GM21447 (cell line): ENCODE measurements around the gene ZNF774.
"Not testable (repeated sequence)": the region's sequence is repeated elsewhere in the genome, so short reads cannot be mapped to it uniquely, and the experiment has no call there.

Source experiments
- ATAC-seq: cut with Tn5 transposase; IDR thresholded peaks from one replicate; pipeline ENCODE4 v1.9.1; 2021; ENCODE audit not compliant: unreplicated experiment

Gene ZNF774

DNA sequence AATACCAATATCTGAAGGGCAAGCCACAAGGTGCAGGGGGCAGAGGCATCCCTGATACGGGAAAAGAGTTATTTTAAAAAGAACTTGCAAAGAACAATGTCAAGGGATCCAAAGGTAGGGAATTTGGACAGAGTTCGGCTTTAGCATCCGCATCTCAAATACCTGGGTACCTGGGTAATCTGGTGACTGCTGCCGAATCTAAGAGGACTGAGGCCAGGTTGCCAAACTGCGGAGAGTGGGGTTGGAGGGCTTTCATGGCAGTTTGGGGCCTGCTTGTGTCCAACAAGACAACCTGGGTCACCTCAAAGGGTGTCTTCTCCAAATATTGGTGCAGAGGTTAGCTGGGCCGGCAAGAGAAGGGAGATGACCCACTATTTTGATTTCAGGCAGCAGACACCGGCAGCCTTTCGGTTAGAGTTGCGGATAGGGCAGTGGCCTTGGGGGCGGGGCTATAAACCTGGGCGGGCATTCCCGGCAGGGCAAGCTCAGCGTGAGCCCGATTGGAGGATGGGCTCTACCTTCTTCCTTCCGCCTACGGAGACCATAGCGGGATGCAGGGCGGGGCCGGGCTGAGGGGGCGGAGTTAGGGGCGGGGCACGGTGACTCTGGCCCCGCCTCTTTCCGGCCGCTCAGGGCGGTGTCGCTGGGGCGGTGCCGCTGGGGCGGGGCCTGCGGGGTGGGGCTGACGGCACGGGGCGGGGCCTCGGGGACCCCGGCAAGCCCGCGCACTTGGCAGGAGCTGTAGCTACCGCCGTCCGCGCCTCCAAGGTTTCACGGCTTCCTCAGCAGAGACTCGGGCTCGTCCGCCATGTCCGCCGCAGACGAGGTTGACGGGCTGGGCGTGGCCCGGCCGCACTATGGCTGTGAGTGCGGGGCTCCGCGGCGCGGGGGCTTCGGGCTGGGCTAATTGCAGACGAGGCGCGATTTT, 35.7 kb downstream of the ZNF774 start, which contains the start of gene IQGAP1:
Gene IQGAP1 (plus strand): TSS at position 709 of the 928 bp plus-strand sequence. CDS start 100 bp downstream, at position 809.
- peak; percentile 95 for ATAC-seq

DNA sequence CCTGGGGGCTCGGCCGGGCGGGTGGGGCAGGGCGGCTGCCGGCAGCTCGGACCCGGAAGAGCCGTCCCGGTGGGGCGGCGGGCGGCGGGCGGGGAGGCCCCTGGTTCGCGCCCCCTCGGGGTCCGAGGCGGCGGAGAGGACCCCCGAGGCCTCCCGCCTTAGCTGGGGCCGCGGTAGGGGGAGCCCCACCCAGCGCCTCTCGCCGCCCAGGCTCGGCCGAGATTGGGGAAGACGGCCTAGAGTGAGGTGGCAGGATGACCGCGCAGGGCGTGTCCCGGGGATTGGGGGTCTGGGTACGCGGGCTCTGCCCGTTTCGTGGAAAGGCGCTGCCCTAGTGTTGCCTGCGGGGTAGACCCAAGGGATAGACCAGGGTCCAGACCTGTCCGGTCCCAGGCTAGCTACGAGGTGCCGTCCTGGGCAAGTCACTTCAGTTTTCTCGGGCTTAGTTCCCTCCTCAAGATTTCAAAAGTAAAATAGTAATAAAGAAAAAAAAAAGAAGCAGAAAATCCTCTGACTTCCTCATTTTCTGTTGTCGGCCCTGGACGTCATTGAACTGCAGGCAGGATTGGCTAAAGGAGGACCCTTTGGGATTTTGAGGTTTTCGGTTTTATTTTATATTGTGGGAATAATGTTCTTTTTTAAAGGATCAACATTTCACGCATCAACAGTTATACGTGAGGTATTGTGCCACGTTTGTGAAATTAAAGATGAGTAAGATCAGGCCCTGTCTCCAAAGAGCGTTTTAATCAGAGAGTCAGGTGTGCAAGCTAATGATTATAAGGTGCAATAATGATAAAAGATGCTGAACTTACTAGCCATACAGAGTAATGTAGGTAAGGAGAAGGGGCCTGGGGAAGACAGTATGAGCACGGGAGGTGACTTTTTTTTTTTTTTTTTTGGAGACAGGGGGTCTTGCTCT, 36.6 kb downstream of the ZNF774 start:
- ATAC-seq, result peak; percentile 44

DNA sequence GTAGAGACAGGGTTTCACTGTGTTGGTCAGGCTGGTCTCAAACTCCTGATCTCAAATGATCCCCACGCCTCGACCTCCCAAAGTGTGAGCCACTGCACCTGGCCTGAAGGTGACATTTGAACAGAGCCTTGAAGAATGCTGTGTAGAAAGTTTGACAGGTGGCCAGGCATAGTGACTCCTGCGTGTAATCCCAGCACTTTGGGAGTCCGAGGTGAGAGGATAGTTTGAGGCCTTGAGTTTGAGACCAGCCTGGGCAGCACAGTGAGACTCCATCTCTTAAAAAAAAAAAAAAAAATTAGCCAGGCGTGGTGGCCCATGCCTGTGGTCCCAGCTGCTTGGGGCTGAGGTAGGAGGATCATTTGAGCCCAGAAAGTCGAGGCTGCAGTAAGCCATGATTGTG, 37.4 kb downstream of the ZNF774 start:
- ATAC-seq, result no peak

DNA sequence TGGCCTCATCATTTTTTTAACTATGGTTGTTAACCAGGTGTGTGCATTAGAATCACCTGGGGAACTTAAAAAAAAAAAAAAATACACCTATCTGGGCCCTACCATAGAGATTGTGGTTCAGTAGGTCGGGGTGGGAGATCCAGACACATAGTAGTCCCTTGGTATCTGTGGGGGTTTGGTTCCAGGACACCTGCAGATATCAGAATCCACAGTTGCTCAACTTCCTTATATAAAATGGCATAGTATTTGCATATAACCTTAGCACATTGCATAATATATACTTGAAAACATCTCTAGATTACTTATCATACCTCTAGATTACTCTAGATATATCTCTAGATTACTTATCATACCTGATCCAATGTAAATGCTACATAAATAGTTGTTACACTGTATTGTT, 41.0 kb downstream of the ZNF774 start:
- no peak for ATAC-seq

DNA sequence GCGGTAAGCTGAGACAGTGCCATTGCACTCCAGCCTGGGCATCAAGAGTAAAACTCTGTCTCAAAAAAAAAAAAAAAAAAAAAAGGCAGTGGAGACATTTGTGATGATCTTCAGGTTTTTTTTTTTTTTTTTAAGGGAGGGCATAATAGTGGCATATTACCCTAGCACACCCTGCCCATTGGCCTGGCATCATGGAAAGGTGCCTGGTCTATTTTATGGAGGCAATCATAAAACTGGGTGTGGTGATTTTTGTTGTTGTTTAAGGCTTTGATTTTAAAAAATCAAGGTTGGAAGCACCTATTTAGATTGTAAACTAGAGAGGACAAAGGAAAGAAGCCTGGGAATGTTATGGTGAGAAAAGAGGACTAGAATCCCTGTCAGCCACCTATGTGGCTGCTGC, 42.0 kb downstream of the ZNF774 start:
- ATAC-seq, result no peak

DNA sequence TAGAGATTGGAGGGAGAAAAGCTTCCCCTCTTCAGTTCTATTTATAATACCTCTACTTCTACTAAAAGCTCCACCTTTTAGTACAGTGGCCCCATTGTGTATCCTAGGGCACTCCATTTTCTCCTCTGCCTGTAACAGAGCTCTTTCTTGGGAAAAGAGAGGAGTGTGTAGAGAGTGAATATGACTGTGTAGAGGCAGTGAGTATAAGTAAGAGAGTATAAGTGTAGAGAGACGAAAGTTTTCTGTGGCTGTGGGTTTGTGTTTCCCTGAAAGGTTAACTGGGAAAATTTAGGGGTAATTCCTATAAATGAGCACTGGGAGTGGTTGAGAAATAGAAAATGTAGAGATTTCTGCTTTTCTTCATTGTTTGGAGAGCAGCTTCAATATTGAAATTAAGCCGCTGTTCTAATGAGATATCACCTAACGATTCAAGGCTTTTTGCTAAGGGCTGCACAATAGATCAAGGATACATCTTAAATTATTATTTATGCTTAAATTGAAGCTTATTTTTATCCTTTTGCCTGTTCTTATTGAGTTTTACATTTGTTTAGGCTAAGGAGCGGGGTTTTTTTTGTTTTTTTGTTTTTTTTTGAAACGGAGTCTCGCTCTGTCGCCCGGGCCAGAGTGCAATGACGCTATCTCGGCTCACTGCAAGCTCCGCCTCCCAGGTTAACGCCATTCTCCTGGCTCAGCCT, 42.8 kb downstream of the ZNF774 start:
- no peak for ATAC-seq

DNA sequence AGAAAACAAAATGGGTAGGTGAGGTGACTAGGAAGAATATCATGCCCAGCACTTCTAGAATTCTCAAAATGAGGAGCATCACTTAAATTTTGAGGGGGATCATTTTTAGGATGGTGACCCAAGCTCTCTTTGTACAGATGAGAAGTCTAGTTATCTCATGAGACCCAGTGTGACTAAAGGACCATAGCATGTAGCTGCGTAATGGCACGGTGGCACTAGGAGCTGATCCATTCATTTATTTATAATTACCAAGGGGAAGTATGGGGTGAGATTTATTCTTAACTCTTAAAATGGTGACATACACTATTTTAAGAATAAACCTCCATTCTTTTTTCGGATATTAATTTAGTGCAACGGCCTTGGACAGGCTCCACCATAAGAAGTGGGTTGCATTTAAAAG, 44.2 kb downstream of the ZNF774 start:
- no peak for ATAC-seq

DNA sequence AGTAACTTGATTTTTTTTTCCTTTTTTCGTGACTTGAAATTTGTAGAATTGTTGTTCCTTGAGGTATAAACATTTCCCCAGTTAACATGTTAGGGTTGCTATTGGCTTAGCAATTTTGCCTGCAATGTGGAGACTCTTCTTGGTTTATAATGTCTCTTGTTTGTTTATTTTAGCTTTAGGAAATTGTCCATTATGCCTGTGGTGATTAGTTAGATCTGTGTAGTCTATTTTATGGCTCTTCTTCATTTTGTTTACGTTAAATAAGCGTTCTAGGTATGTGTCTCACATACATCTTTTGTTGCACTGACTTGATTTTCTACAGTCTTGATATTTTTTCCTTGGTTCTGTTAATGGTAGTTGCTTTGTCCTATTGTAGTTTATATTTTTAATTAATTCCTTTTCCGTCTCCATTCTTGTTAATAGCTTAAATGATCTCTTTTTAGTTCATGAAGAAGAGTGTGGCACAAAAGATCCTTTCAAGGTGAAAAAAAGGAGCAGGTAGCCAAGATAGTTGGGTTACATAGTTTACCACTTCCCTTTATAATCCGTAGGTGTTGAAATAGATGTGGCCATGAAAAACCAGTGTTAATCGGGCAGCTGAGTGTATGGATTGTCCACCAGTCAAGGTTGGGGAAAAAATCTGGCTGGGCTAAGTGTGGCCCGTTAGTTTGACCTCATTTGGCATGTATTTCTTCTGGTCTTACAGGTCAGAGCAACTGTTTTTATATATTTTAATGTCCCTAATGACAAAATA, 48.1 kb downstream of the ZNF774 start:
- ATAC-seq, result no peak

DNA sequence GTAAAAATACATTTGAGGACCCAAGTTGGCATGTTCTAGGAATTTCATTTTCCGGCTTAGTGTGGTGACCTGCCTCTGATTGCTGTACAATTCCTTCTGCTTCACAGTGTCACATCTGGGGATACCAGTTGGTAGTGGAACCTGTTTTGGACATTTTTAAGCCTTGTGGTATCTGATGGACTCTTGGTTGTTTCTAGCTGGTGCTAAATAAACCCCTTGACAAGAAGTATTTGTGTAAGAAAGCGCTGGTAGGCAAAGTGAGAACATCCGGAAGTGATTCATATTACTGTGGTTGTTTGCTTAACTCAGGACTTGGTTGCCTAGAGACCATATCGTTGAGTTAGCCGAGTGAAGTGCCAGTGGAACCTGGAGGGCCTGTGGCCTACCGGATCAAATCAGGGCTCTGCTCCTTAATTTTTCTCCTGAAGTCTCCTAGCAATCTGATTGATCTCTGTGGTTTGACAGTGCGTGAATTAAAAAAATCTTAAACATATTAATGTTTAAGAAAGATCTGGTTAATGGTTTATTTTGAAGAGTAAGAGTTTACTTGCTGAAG, 48.8 kb downstream of the ZNF774 start:
- ATAC-seq, result peak; percentile 100

DNA sequence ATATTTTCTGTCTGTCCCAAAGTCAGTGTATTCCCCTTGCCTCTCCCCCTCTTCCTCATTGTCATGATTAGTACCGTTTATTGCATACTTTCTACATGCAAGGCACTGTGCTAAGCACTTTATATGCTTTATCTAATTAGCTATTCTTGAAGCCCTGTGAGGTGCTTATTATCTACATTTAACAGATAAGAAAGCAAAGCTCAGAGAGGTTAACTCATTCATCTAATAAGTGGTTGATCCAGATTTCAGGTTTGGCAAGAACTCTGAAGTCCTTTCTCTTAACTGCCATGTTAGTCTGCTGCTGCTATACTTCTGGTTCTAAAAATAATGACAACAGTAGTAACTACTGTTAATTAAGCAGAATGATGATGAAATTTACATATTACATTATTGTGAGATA, 49.4 kb downstream of the ZNF774 start:
- no peak for ATAC-seq

DNA sequence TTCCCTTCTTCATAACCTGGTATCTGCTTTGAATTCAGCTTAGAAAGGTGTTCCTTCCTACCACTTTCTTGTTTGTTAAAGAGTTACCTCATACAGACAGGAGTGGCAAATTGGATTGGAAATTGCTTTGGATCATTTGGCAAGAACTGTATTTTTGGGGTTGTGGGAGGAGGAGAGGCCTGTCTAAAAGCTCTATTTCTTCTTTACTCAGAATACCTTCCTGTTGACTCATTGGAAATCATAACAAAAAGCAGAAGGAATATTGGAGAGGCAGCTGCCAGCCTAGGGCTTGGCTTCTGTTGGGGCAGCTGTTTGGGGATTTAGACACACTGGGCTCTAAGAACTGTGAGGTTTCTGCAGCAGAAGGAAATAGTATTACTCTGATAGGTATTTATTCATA, 50.1 kb downstream of the ZNF774 start:
- no peak for ATAC-seq

DNA sequence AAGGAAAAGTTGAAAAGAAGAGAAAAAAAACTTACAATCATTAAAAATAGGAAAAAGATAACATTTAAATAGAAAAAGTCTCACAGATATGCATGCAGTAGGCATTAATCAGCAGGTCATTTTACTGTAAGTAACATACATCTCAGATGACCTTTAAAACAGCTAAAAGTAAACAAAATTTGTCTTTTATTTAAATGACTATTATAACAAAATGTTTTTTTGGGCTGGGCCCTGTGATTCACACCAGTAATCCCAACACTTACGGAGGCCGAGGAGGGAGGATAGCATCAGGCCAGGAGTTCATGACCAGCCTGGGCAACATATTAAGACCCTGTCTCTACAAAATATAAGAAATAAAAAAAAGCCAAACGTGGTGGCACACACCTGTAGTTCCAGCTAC, 50.7 kb downstream of the ZNF774 start:
- ATAC-seq, result no peak

DNA sequence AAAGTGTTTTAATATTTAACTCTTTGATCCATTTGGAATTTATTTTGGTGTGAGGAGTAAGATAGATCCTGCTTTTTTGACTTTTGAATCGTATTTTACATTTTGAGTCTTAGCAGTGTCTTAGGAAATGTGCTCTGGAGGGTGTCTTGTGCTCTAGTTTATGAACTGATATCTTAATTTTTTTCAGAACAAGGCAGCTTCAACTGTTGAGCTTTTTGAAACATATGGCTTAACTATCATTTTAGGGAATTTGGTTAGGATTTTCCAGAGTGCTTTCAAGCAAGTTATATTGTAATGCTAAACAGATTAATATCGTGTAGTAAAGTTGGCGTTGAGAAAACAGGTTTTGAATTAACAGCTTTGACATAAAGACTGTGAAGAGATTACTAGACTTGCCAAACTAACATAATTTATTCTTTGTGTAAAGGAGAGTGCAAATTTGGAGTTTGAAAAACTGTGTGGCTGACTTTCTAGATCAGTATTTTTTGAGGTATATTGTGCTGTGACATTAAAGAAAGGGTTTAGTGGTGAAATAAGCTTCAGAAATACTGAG, 53.0 kb downstream of the ZNF774 start:
- no peak for ATAC-seq

DNA sequence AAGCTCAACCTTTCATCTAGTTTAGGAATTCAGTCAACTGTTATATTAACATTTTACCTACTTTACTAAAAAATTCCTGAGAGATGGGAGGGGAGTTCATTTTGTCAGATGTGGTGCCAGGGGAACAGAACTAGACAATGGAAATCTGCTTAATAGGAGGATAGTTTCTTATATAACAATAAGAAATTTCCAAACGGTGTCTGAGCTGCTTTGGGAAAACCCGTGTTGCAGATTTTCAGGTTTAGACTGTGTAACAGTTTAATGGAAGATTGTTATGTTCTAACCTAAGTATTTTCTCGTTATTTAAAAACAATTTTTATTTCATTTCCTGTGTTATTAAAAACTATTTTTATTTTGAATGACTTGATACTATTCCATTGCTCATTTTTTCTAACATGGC, 55.3 kb downstream of the ZNF774 start:
- ATAC-seq, result no peak

DNA sequence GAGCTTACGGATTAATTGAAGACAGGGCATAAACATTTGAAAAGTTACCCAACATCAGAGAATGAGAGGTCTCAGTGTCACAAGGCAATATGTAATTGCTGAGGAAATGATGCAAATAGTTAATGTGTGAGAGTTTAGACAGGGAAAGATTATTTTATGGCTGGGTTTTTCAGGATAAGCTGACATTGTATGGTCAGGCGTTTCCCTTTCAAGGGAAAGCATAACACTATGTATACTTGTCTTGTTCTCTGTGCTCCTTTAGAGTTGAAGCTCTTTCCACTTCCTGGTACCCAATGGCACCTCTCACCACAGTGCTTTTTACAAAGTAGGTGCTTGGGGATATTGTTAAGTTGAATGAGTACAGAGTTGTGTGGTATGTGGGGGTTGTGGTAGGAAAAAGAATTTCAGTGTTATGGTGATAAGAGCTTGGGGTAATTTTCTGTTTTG, 55.8 kb downstream of the ZNF774 start:
- ATAC-seq, result no peak

DNA sequence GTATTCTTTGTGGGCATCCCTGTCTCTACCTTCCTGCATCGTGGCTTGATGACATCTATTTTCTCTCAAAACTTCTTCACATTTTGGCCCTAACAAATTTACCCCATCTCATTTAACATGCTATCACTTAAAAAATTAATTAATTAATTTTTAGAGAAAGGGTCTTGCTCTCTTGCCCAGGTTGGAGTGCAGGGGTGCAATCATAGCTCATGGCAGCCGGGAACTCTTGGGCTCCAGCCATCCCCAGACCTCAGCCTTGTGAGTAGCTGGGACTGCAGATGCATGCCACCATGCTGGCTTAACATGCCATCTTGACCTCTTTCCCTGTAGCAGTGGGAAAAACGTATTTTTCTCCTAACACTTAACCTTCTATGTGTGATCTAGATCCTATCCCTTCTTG, 56.6 kb downstream of the ZNF774 start:
- ATAC-seq, result no peak

DNA sequence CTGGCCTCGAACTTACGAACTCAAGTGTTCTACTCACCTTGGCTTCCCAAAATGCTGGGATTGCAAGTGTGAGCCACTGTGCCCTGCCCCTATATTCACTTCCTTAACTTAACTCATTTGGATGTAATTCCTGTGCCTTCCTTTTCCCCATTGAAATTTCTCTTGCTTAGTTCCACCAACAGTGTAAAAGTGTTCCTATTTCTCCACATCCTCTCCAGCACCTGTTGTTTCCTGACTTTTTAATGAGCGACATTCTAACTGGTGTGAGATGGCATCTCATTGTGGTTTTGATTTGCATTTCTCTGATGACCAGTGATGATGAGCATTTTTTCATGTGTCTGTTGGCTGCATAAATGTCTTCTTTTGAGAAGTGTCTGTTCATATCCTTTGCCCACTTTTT, 57.5 kb downstream of the ZNF774 start:
- ATAC-seq, result not testable (repeated sequence)

DNA sequence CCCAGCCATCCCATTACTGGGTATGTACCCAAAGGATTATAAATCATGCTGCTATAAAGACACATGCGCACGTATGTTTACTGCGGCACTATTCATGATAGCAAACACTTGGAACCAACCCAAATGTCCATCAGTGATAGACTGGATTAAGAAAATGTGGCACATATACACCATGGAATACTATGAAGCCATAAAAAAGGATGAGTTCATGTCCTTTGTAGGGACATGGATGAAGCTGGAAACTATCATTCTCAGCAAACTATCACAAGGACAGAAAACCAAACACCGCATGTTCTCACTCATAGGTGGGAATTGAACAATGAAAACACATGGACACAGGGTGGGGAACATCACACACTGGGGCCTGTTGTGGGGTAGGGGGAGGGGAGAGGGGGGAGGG, 58.2 kb downstream of the ZNF774 start:
- ATAC-seq, result not testable (repeated sequence)

DNA sequence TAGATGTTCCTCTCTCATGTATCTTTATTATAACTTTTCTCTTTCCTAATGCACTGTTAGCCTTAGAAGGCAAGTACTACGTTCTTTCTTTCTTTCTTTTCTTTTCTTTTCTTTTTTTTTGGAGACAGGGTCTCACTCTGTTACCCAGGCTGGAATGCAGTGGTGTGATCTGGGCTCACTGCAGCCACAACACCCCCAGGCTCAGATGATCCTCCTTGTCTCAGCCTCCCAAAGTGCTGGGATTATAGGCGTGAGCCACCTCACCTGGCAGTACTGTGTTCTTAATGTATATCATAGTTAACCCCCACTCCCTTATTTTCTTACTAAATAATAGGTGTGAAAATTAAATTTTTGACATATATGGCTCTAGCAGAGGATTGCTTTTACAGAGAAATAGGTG, 59.1 kb downstream of the ZNF774 start:
- ATAC-seq, result no peak
